Smooth muscle cell (in vitro differentiated cells): ENCODE data around the gene PRKCA. TPM values are rescaled to one million over a fixed set of nuclear protein-coding genes. Genes with fewer than 3 reads are reported as not detected.

Source experiments
- DNase-seq: peaks from one replicate; lab custom pipeline; 2025; ENCODE audit not compliant: unreplicated experiment; lab: John Stamatoyannopoulos, UW
- H2AFZ ChIP-seq: fragments of 200-600 bp; sonication (generic); 2 replicates; pipeline ENCODE4 v1.6.0; 2016; ENCODE audit warnings: antibody characterized with exemption, low read depth, mild to moderate bottlenecking
- H3F3A ChIP-seq: fragments of 200-600 bp; sonication (generic); 2 replicates; pipeline ENCODE4 v1.6.0; 2017; ENCODE audit warnings: antibody characterized with exemption, low read depth
- H3K27ac ChIP-seq: fragments of 200-600 bp; sonication (generic); 2 replicates; pipeline ENCODE4 v1.5.1; 2016; ENCODE audit warnings: low read depth, mild to moderate bottlenecking
- H3K27me3 ChIP-seq: fragments of 200-600 bp; sonication (generic); 2 replicates; pipeline ENCODE4 v1.6.1; 2016; ENCODE audit warnings: low read depth, mild to moderate bottlenecking
- H3K36me3 ChIP-seq: fragments of 200-600 bp; sonication (generic); 2 replicates; pipeline ENCODE4 v1.5.1; 2016; ENCODE audit warnings: low read depth
- H3K4me1 ChIP-seq: fragments of 200-600 bp; sonication (generic); 2 replicates; pipeline ENCODE4 v1.5.1; 2016; ENCODE audit warnings: low read depth
- H3K4me2 ChIP-seq: fragments of 200-600 bp; sonication (generic); 2 replicates; pipeline ENCODE4 v1.6.0; 2016; ENCODE audit warnings: mild to moderate bottlenecking
- H3K4me3 ChIP-seq: fragments of 200-600 bp; sonication (generic); 2 replicates; pipeline ENCODE4 v1.5.1; 2016; ENCODE audit warnings: mild to moderate bottlenecking
- H3K79me2 ChIP-seq: fragments of 200-600 bp; sonication (generic); 2 replicates; pipeline ENCODE4 v1.6.0; 2016; ENCODE audit warnings: low read depth, mild to moderate bottlenecking
- H3K9ac ChIP-seq: fragments of 200-600 bp; sonication (generic); 2 replicates; pipeline ENCODE4 v1.6.0; 2016; ENCODE audit warnings: low read depth
- H3K9me3 ChIP-seq: fragments of 200-600 bp; sonication (generic); replicated peaks from 2 replicates; pipeline ENCODE4 v1.5.1; 2016; ENCODE audit warnings: low read depth
- H4K20me1 ChIP-seq: fragments of 200-600 bp; sonication (generic); 2 replicates; pipeline ENCODE4 v1.6.0; 2016; ENCODE audit warnings: low read depth
- WGBS: methylation state at CpG from one replicate; pipeline ENCODE4 v1.1.7; 2016; ENCODE audit warnings: low lambda C conversion rate; 5-methylcytosine and 5-hydroxymethylcytosine counted together
- polyA plus RNA-seq: library from polyadenylated mRNA; unstranded; fragments of >200 nt; fragmentation: Nextera tagmentation; extraction: Ambion mirVana; gene quantifications from 2 replicates; pipeline ENCODE4 v1.2.1, GENCODE V29; 2016
- total RNA-seq: library from RNA; depleted of rRNA; stranded (reverse); fragments of >200 nt; gene quantifications from 2 replicates; pipeline ENCODE4 v1.2.3, GENCODE V29; 2014
- TF ChIP-seq, protein P1 (sequence below): fragments of 200-600 bp; sonication (generic); IDR thresholded peaks from 2 replicates; pipeline ENCODE4 v1.5.1; 2017; ENCODE audit warnings: borderline replicate concordance, mild to moderate bottlenecking, antibody characterized with exemption; ENCODE audit not compliant: insufficient read depth, poor library complexity, severe bottlenecking

The PRKCA gene
- total and polyA plus RNA-seq, 2 experiments from 2014 or later, result 0.78 to 7.1 TPM

DNA sequence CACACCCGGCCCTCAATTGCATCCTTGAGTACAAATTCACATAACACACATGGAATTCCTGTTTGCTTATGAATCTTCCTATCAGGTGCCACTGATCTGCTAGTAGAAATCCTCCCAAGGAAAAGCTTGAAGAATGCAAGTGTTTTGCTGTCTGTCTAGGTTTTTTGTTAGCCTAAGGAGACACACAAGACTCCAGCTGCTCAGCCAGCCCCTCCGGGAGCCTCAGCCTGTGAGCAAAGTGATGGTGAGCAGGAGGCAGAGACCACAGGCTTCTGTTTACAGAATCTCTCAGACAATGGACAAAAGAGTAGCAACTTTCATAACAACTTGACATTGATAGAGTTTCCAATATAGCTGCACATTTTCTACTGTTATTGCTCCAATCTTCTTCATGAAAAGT is 18.4 kb upstream of the PRKCA start:
- Histone ChIP-seq H3K4me1 (no peaks in the 10 kb centered on the region), H4K20me1 (no peaks in the 10 kb centered on the region), H3K36me3 (no peaks in the 10 kb centered on the region), H3K4me3 (no peak overlapping the region), H3K9me3 (no peaks in the 10 kb centered on the region), H3K4me2 (no peak overlapping the region), H2AFZ (no peak overlapping the region), H3K9ac (no peak overlapping the region), H3K27ac (no peak overlapping the region), H3K27me3 (no peaks in the 10 kb centered on the region), H3K79me2 (no peaks in the 10 kb centered on the region), H3F3A (no peaks in the 10 kb centered on the region)
- 78% methylated on average over 2 of the region's 2 CpGs for WGBS
- TF ChIP-seq, protein P1, sequence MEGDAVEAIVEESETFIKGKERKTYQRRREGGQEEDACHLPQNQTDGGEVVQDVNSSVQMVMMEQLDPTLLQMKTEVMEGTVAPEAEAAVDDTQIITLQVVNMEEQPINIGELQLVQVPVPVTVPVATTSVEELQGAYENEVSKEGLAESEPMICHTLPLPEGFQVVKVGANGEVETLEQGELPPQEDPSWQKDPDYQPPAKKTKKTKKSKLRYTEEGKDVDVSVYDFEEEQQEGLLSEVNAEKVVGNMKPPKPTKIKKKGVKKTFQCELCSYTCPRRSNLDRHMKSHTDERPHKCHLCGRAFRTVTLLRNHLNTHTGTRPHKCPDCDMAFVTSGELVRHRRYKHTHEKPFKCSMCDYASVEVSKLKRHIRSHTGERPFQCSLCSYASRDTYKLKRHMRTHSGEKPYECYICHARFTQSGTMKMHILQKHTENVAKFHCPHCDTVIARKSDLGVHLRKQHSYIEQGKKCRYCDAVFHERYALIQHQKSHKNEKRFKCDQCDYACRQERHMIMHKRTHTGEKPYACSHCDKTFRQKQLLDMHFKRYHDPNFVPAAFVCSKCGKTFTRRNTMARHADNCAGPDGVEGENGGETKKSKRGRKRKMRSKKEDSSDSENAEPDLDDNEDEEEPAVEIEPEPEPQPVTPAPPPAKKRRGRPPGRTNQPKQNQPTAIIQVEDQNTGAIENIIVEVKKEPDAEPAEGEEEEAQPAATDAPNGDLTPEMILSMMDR, result no peak
- DNase-seq, result no peak

GRCh38 chr17:66285149-66285548 is 17.3 kb upstream of the PRKCA start:
- Histone ChIP-seq H3K27me3 (no peaks in the 10 kb centered on the region), H3K9me3 (no peaks in the 10 kb centered on the region), H3F3A (no peaks in the 10 kb centered on the region), H2AFZ (no peak overlapping the region), H3K79me2 (no peaks in the 10 kb centered on the region), H3K36me3 (no peaks in the 10 kb centered on the region), H3K4me2 (no peak overlapping the region), H3K9ac (no peak overlapping the region), H3K4me1 (no peaks in the 10 kb centered on the region), H3K4me3 (no peak overlapping the region), H3K27ac (no peak overlapping the region), H4K20me1 (no peaks in the 10 kb centered on the region)
- no peak for DNase-seq
- TF ChIP-seq, protein P1, result no peak
- WGBS, result 64% methylated on average over 2 of the region's 2 CpGs

GRCh38 chr17:66287911-66288310 is 14.5 kb upstream of the PRKCA start:
- no peaks in the 10 kb centered on the region for H4K20me1 ChIP-seq
- no peaks in the 10 kb centered on the region for H3K9me3 ChIP-seq
- no peaks in the 10 kb centered on the region for H3K27me3 ChIP-seq
- H3K9ac ChIP-seq, result no peak overlapping the region
- no peaks in the 10 kb centered on the region for H3K36me3 ChIP-seq
- DNase-seq, result no peak
- H2AFZ ChIP-seq, result no peak overlapping the region
- no peak overlapping the region for H3K4me2 ChIP-seq
- H3K4me1 ChIP-seq, result no peaks in the 10 kb centered on the region
- no peaks in the 10 kb centered on the region for H3K79me2 ChIP-seq
- no peaks in the 10 kb centered on the region for H3F3A ChIP-seq
- TF ChIP-seq, protein P1, result no peak
- WGBS, result 98% methylated on average over 2 of the region's 2 CpGs
- no peak overlapping the region for H3K4me3 ChIP-seq
- H3K27ac ChIP-seq, result no peak overlapping the region

DNA sequence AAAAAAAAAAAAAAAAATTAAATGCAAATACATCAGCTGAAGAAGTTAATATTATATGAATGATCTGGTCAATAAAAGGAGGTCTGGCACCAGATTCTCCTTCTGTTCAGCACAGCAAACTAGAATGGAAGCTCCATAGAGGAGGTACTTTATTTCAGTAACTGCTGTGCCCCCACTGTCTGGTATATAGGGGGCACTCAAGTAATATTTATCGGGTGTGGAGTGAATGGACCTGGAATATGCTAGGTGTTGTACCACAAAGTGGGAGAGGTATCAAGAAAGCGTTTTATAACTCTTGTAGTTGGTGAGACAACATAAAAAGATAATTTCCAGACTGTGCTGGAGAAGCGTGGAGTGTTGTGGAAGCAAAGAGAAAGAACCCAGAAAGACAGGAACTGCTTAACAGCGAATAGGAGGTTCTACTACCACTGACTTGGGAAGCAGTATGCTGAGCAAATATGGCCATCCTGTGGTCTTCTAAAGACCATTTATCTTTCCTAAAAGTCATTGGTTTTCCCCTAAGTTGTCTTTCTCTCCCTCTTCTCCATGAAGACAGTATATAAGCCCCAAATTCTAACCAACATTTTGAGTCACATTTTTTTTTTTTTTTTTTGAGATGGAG is 12.2 kb upstream of the PRKCA start:
- Histone ChIP-seq H3K4me2 (no peak overlapping the region), H3K9ac (no peak overlapping the region), H3K79me2 (no peaks in the 10 kb centered on the region), H2AFZ (no peak overlapping the region), H3F3A (no peaks in the 10 kb centered on the region), H3K4me1 (no peaks in the 10 kb centered on the region), H3K27ac (no peak overlapping the region), H3K27me3 (no peaks in the 10 kb centered on the region), H4K20me1 (no peaks in the 10 kb centered on the region), H3K4me3 (no peak overlapping the region), H3K36me3 (no peaks in the 10 kb centered on the region), H3K9me3 (no peaks in the 10 kb centered on the region)
- TF ChIP-seq, protein P1, result no peak
- DNase-seq, result no peak
- 94% methylated on average over 4 of the region's 4 CpGs for WGBS
